ENCODE results near the gene PTPN21.

Gene PTPN21

DNA sequence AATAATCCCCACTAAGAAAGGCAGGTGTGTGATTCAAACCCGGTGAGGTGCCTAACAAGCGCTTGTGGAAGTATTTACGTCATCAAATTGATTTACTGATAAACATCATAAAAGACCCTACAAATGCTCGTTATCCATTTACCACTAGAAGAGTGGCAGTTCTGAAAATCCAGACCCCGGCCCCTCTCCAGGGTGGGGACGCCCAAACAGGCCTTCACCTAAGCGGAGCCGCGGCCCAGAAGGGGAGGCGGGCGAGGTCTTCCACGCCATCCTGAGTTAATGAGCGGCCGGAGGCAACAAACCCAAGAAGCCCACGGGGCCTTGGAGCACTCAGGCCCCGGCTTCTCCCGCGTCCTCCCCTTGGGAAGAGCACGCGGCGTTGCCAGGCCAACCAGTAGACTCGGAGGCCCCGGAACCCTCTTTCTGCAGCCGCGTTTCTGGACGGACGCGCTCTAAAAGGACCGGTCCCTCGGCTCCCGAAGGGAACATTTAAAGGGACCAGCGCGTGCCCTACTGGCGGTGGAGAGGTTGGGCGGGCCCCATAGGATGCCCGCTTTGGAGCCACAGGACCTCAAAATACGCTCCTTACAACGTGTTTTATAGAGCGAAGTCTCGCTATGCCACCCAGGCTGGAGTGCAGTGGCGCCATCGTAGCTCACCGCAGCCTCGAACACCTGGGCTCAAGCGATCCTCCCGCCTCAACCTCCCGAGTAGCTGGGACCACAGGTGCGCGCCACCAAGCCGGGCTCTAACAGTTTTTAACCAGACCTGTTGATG is 3.5 kb downstream of the PTPN21 start (continued):
- TF ChIP-seq ZNF10 (tag by site-specific recombination; IDR thresholded peaks at IDR 0.05) (no peak), ZNF707 (tag by site-specific recombination; IDR thresholded peaks at IDR 0.05) (no peak), ZNF274 (IDR thresholded peaks at IDR 0.05; ENCODE audit: low read length) (no peak), ZNF274 (tag by site-specific recombination; IDR thresholded peaks at IDR 0.05; ENCODE audit: borderline replicate concordance) (no peak), ZNF670 (tag by site-specific recombination; IDR thresholded peaks at IDR 0.05; ENCODE audit: low read depth) (no peak), ZBTB1 (tag by site-specific recombination; IDR thresholded peaks at IDR 0.05) (no peak), BCL11B (tag by site-specific recombination; IDR thresholded peaks at IDR 0.05; ENCODE audit: low read depth) (no peak), ZNF791 (tag by site-specific recombination; IDR thresholded peaks at IDR 0.05) (no peak), ZNF837 (tag by site-specific recombination; IDR thresholded peaks at IDR 0.05) (no peak), ZNF16 (tag by site-specific recombination; IDR thresholded peaks at IDR 0.05; ENCODE audit: low read depth) (no peak), ZBTB21 (tag by site-specific recombination; IDR thresholded peaks at IDR 0.05) (0 out of 2 replicates have a peak, but pooled peaks have one; percentile 16), HOXA7 (CRISPR knock-in tag; IDR thresholded peaks at IDR 0.05; ENCODE audit: borderline replicate concordance) (no peak), ZNF654 (tag by site-specific recombination; IDR thresholded peaks at IDR 0.05; ENCODE audit: low read depth) (peak; percentile 3; the same call in 1 of the 2 replicates), ZFP41 (tag by site-specific recombination; IDR thresholded peaks at IDR 0.05; ENCODE audit: borderline replicate concordance) (no peak), MYNN (tag by site-specific recombination; IDR thresholded peaks at IDR 0.05; ENCODE audit: borderline replicate concordance) (no peak; the same call in 1 of the 2 replicates), ZNF404 (tag by site-specific recombination; IDR thresholded peaks at IDR 0.05) (no peak), ZNF19 (tag by site-specific recombination; IDR thresholded peaks at IDR 0.05; ENCODE audit: low read depth) (no peak), TCF7L2 (IDR thresholded peaks at IDR 0.05; ENCODE audit: borderline replicate concordance, low read depth, low read length) (no peak), ZNF341 (tag by site-specific recombination; IDR thresholded peaks at IDR 0.05; ENCODE audit: low read depth) (peak; percentile 79), SCRT2 (tag by site-specific recombination; IDR thresholded peaks at IDR 0.05) (peak; percentile 83), IKZF3 (tag by site-specific recombination; IDR thresholded peaks at IDR 0.05) (peak; percentile 82), ZNF366 (tag by site-specific recombination; conservative IDR thresholded peaks at IDR 0.05) (no peak), ZEB2 (tag by site-specific recombination; IDR thresholded peaks at IDR 0.05) (no peak), ZNF132 (tag by site-specific recombination; IDR thresholded peaks at IDR 0.05; ENCODE audit: borderline replicate concordance) (no peak), YY2 (tag by site-specific recombination; IDR thresholded peaks at IDR 0.05) (no peak), ZNF747 (tag by site-specific recombination; IDR thresholded peaks at IDR 0.05) (no peak), ZNF658 (tag by site-specific recombination; IDR thresholded peaks at IDR 0.05) (no peak), ZNF423 (tag by site-specific recombination; IDR thresholded peaks at IDR 0.05) (no peak), KLF1 (tag by site-specific recombination; IDR thresholded peaks at IDR 0.05) (no peak)
- TF ChIP-seq, protein P1, sequence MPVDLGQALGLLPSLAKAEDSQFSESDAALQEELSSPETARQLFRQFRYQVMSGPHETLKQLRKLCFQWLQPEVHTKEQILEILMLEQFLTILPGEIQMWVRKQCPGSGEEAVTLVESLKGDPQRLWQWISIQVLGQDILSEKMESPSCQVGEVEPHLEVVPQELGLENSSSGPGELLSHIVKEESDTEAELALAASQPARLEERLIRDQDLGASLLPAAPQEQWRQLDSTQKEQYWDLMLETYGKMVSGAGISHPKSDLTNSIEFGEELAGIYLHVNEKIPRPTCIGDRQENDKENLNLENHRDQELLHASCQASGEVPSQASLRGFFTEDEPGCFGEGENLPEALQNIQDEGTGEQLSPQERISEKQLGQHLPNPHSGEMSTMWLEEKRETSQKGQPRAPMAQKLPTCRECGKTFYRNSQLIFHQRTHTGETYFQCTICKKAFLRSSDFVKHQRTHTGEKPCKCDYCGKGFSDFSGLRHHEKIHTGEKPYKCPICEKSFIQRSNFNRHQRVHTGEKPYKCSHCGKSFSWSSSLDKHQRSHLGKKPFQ (tag by site-specific recombination; IDR thresholded peaks at IDR 0.05): no peak
- TF ChIP-seq, protein P2, sequence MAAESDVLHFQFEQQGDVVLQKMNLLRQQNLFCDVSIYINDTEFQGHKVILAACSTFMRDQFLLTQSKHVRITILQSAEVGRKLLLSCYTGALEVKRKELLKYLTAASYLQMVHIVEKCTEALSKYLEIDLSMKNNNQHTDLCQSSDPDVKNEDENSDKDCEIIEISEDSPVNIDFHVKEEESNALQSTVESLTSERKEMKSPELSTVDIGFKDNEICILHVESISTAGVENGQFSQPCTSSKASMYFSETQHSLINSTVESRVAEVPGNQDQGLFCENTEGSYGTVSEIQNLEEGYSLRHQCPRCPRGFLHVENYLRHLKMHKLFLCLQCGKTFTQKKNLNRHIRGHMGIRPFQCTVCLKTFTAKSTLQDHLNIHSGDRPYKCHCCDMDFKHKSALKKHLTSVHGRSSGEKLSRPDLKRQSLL (tag by site-specific recombination; IDR thresholded peaks at IDR 0.05): no peak
- TF ChIP-seq, protein P3, sequence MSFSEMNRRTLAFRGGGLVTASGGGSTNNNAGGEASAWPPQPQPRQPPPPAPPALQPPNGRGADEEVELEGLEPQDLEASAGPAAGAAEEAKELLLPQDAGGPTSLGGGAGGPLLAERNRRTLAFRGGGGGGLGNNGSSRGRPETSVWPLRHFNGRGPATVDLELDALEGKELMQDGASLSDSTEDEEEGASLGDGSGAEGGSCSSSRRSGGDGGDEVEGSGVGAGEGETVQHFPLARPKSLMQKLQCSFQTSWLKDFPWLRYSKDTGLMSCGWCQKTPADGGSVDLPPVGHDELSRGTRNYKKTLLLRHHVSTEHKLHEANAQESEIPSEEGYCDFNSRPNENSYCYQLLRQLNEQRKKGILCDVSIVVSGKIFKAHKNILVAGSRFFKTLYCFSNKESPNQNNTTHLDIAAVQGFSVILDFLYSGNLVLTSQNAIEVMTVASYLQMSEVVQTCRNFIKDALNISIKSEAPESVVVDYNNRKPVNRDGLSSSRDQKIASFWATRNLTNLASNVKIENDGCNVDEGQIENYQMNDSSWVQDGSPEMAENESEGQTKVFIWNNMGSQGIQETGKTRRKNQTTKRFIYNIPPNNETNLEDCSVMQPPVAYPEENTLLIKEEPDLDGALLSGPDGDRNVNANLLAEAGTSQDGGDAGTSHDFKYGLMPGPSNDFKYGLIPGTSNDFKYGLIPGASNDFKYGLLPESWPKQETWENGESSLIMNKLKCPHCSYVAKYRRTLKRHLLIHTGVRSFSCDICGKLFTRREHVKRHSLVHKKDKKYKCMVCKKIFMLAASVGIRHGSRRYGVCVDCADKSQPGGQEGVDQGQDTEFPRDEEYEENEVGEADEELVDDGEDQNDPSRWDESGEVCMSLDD (tag by site-specific recombination; IDR thresholded peaks at IDR 0.05): no peak
- TF ChIP-seq, protein P4, sequence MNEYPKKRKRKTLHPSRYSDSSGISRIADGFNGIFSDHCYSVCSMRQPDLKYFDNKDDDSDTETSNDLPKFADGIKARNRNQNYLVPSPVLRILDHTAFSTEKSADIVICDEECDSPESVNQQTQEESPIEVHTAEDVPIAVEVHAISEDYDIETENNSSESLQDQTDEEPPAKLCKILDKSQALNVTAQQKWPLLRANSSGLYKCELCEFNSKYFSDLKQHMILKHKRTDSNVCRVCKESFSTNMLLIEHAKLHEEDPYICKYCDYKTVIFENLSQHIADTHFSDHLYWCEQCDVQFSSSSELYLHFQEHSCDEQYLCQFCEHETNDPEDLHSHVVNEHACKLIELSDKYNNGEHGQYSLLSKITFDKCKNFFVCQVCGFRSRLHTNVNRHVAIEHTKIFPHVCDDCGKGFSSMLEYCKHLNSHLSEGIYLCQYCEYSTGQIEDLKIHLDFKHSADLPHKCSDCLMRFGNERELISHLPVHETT (tag by site-specific recombination; IDR thresholded peaks at IDR 0.05): no peak
- TF ChIP-seq, protein P5, sequence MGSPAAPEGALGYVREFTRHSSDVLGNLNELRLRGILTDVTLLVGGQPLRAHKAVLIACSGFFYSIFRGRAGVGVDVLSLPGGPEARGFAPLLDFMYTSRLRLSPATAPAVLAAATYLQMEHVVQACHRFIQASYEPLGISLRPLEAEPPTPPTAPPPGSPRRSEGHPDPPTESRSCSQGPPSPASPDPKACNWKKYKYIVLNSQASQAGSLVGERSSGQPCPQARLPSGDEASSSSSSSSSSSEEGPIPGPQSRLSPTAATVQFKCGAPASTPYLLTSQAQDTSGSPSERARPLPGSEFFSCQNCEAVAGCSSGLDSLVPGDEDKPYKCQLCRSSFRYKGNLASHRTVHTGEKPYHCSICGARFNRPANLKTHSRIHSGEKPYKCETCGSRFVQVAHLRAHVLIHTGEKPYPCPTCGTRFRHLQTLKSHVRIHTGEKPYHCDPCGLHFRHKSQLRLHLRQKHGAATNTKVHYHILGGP (tag by site-specific recombination; IDR thresholded peaks at IDR 0.05): no peak
